Nucleus accumbens (tissue), 56 donors: Measurements from ENCODE around the gene PTGS1.
"Not testable (repeated sequence)": the region's sequence is repeated elsewhere in the genome, so short reads cannot be mapped to it uniquely, and the experiment has no call there.

Source experiments
- DNase-seq, 56 donors: peaks; one replicate each; lab custom pipeline; 2025; lab: John Stamatoyannopoulos, UW

Gene PTGS1

GRCh38 chr9:122346478-122347347 is 24.1 kb upstream of the PTGS1 start:
- peak in 10 of 56 donors; percentile 7 to 54 (median 19) for DNase-seq

- peak in 1 of 56 donors; percentile 5 for DNase-seq
Measured at GRCh38 chr9:122347348-122348287, 23.2 kb upstream of the PTGS1 start.

- no peak for DNase-seq
Measured at GRCh38 chr9:122348288-122348777, 22.5 kb upstream of the PTGS1 start.

GRCh38 chr9:122348791-122349190 is 22.0 kb upstream of the PTGS1 start:
- no peak for DNase-seq

GRCh38 chr9:122349201-122349600 is 21.6 kb upstream of the PTGS1 start:
- no peak for DNase-seq

GRCh38 chr9:122350577-122351355 is 20.1 kb upstream of the PTGS1 start:
- peak in 54 of 56 donors; percentile 15 to 87 (median 71) for DNase-seq

GRCh38 chr9:122354536-122355199 is 16.2 kb upstream of the PTGS1 start:
- DNase-seq, result peak in 5 of 56 donors; percentile 11 to 53 (median 27)

- DNase-seq, result no peak
Measured at GRCh38 chr9:122355336-122355875, 15.4 kb upstream of the PTGS1 start.

- no peak for DNase-seq
Measured at GRCh38 chr9:122356627-122357026, 14.2 kb upstream of the PTGS1 start.

- no peak for DNase-seq
Measured at GRCh38 chr9:122360891-122361290, 9.9 kb upstream of the PTGS1 start.

GRCh38 chr9:122363131-122363530 is 7.7 kb upstream of the PTGS1 start:
- not testable (repeated sequence) for DNase-seq

GRCh38 chr9:122364117-122364782 is 6.6 kb upstream of the PTGS1 start:
- DNase-seq, result no peak

- no peak for DNase-seq
Measured at GRCh38 chr9:122364783-122365150, 6.1 kb upstream of the PTGS1 start.

- DNase-seq, result no peak
Measured at GRCh38 chr9:122366074-122366660, 4.7 kb upstream of the PTGS1 start.

GRCh38 chr9:122367065-122367464 is 3.8 kb upstream of the PTGS1 start:
- no peak for DNase-seq

- no peak for DNase-seq
Measured at GRCh38 chr9:122367774-122368460, 2.9 kb upstream of the PTGS1 start.

- DNase-seq, result no peak
Measured at GRCh38 chr9:122368642-122369041, 2.2 kb upstream of the PTGS1 start.

- DNase-seq, result peak in 2 of 56 donors; percentile 20 to 36
Measured at GRCh38 chr9:122370303-122370702, 521 bp upstream of the PTGS1 start.
